Lower lobe of right lung (tissue), 2 donors: ENCODE data around the gene PSAT1. TPM values are rescaled to one million over a fixed set of nuclear protein-coding genes. Genes with fewer than 3 reads are reported as not detected.

Experiments used
- ATAC-seq, 2 donors: fragments of 200-7000 bp; cut with Tn5 transposase; one replicate each; pipeline ENCODE4 v1.9.1; 2020 to 2022; ENCODE audit warnings: mild to moderate bottlenecking in 2 of 2, moderate library complexity in 2 of 2
- DNase-seq: peaks from one replicate; pipeline ENCODE4 v3.0.0-alpha.2; 2020
- H3K27ac ChIP-seq: fragments of 200-600 bp; one replicate; pipeline ENCODE4 v1.8.0; 2022
- H3K27me3 ChIP-seq: fragments of 200-600 bp; one replicate; pipeline ENCODE4 v1.8.0; 2022; ENCODE audit warnings: low read depth
- H3K36me3 ChIP-seq: fragments of 200-600 bp; one replicate; pipeline ENCODE4 v1.8.0; 2022; ENCODE audit warnings: mild to moderate bottlenecking
- H3K4me1 ChIP-seq: fragments of 200-600 bp; one replicate; pipeline ENCODE4 v1.8.0; 2022
- H3K4me3 ChIP-seq: fragments of 200-600 bp; one replicate; pipeline ENCODE4 v1.8.0; 2022; ENCODE audit warnings: mild to moderate bottlenecking
- H3K9me3 ChIP-seq: fragments of 200-600 bp; one replicate; pipeline ENCODE4 v1.8.0; 2022
- intact Hi-C: fragments of 100-400 bp; cut with DNase I; formaldehyde crosslinking; loops from one replicate; pipeline ENCODE4 v1.11.0; 2022
- total RNA-seq: library from RNA; stranded (reverse); fragmentation: NEBNext Ultra II Directional; extraction: Animal tissue kit (Norgen Biotek cat#: 25700); gene quantifications from one replicate; pipeline ENCODE4 v1.2.1, GENCODE V29; 2021
- TF ChIP-seq, protein P1 (sequence below): fragments of 200-600 bp; IDR thresholded peaks from one replicate; pipeline ENCODE4 v1.8.0; 2022; ENCODE audit warnings: antibody characterized with exemption, mild to moderate bottlenecking
- donor health status: DM: no; HTN: yes; CAD: no; lungs with severe emphysema.

PSAT1 gene
- total RNA-seq, 1 donor from 2014 or later: 10.4 TPM

GRCh38 chr9:78261403-78262001 is 35.4 kb upstream of the PSAT1 start:
- no peaks in the 10 kb centered on the region for H3K4me1 ChIP-seq
- no peaks in the 10 kb centered on the region for H3K27me3 ChIP-seq
- no peaks in the 10 kb centered on the region for H3K9me3 ChIP-seq
- no peak overlapping the region for H3K27ac ChIP-seq
- peaks cover 23% of the 10 kb centered on the region for H3K36me3 ChIP-seq
- no peak overlapping the region for H3K4me3 ChIP-seq
- intact Hi-C loops: no loop called here
- no peak for DNase-seq
- TF ChIP-seq, protein P1, sequence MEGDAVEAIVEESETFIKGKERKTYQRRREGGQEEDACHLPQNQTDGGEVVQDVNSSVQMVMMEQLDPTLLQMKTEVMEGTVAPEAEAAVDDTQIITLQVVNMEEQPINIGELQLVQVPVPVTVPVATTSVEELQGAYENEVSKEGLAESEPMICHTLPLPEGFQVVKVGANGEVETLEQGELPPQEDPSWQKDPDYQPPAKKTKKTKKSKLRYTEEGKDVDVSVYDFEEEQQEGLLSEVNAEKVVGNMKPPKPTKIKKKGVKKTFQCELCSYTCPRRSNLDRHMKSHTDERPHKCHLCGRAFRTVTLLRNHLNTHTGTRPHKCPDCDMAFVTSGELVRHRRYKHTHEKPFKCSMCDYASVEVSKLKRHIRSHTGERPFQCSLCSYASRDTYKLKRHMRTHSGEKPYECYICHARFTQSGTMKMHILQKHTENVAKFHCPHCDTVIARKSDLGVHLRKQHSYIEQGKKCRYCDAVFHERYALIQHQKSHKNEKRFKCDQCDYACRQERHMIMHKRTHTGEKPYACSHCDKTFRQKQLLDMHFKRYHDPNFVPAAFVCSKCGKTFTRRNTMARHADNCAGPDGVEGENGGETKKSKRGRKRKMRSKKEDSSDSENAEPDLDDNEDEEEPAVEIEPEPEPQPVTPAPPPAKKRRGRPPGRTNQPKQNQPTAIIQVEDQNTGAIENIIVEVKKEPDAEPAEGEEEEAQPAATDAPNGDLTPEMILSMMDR: peak; percentile 57
- ATAC-seq: no peak

DNA sequence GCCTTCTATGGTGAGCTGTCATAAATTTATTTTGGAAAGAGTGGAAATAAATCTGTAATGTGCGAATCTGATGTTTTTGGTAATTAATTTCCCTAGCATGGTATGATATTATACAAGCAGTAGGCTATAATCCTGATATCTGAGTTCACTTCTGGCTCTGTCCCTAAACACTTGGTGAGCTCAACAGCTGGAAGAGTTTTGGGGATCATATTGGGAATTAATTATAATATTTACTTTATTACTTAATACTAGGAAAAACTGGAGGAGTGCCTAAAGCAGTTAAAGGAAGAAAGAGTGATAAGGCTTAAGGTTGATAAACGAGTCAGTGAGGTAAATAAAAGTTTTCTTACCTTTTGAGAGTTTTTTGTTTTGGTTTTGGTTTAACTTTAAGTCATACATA is 34.3 kb upstream of the PSAT1 start:
- Histone ChIP-seq H3K9me3 (no peaks in the 10 kb centered on the region), H3K36me3 (peaks cover 31% of the 10 kb centered on the region), H3K27ac (no peak overlapping the region), H3K4me3 (no peak overlapping the region), H3K27me3 (no peaks in the 10 kb centered on the region), H3K4me1 (no peaks in the 10 kb centered on the region)
- ATAC-seq (no peak), DNase-seq (no peak)
- TF ChIP-seq, protein P1: no peak
- intact Hi-C loops: no loop called here

DNA sequence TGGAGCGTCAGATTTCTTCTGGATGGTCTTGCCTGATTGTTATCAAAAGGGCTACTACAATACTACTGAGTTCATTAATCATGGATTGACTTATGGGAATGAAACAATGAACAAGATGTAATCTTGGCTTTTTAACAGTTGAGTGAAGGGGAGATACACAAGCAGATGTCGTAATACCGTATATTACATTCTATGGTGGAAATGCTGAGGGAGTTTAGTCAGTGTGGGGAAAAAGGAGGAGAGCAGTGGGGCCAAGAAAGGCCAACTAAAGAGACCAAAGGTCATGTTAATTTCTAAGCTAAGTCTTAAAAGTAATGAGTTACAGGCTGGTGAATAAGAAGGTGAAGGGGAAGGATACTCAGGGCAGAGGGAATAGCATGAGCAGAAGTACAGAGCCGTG is 29.0 kb upstream of the PSAT1 start:
- intact Hi-C loops: no loop called here
- Histone ChIP-seq H3K36me3 (peaks cover 32% of the 10 kb centered on the region), H3K9me3 (no peaks in the 10 kb centered on the region)

DNA sequence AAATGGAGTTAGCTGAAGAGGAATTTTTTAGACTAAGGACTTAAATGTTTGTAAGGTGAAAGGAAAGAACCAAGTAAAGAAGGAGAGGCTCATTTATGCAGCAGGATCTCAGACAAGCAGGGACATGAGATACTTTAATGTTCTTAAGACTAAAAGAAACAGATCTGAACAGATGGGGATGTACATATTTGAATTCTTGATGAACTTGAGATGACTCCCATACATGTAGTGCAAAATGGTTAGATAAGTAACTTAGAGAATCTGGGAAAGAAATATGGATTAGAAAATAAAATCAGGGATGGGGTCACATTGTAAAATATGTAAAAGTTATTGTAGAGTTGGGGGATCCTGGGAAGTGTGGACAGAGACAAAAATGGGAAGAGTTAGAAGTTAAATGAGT is 27.1 kb upstream of the PSAT1 start:
- H3K36me3 ChIP-seq: peaks cover 32% of the 10 kb centered on the region
- no peaks in the 10 kb centered on the region for H3K9me3 ChIP-seq
- no peak for ATAC-seq
- H3K27me3 ChIP-seq: no peaks in the 10 kb centered on the region
- TF ChIP-seq, protein P1: no peak
- H3K4me1 ChIP-seq: no peaks in the 10 kb centered on the region
- no peak overlapping the region for H3K27ac ChIP-seq
- intact Hi-C loops: no loop called here
- H3K4me3 ChIP-seq: no peak overlapping the region
- no peak for DNase-seq

More for the DNA sequence above, 29.0 kb upstream of the PSAT1 start:
- no peak overlapping the region for H3K4me3 ChIP-seq
- ATAC-seq (no peak), DNase-seq (no peak)
- no peaks in the 10 kb centered on the region for H3K4me1 ChIP-seq
- no peak overlapping the region for H3K27ac ChIP-seq
- TF ChIP-seq, protein P1: no peak
- no peaks in the 10 kb centered on the region for H3K27me3 ChIP-seq

DNA sequence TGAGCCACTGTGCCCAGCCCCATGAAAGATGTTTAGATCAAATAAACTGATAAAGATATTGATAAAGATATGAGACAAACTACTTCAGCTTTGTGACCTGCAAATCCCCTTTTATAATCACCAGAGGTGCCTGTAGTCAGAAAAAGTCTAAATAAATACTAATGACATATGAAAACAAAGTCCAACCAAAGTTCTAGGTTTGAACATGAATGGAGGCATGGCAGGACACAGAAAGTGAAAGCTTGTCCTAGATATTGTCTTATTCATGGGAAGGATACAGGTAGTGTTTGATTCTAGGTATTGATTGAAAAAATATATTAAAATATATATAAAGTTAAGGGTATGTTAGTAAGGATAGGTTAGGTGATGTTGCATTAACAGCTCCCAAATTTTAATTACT is 24.6 kb upstream of the PSAT1 start:
- DNase-seq (no peak), ATAC-seq (no peak)
- TF ChIP-seq, protein P1: no peak
- Histone ChIP-seq H3K36me3 (peaks cover 8% of the 10 kb centered on the region), H3K27me3 (no peaks in the 10 kb centered on the region), H3K27ac (no peak overlapping the region), H3K4me3 (no peak overlapping the region), H3K9me3 (no peaks in the 10 kb centered on the region), H3K4me1 (no peaks in the 10 kb centered on the region)
- intact Hi-C loops: no loop called here
